BJ (cell line): Measurements from ENCODE around the gene CPA2. TPM values are rescaled to one million over a fixed set of nuclear protein-coding genes. Genes with fewer than 3 reads are reported as not detected.
"Not testable (repeated sequence)": the region's sequence is repeated elsewhere in the genome, so short reads cannot be mapped to it uniquely, and the experiment has no call there.

ENCODE experiments used
- CTCF ChIA-PET: fragments of 350-600 bp; formaldehyde crosslinking; extraction: SDS; loops from one replicate; lab custom pipeline; 2021; ENCODE audit warnings: antibody characterized with exemption, inconsistent platforms; lab: Yijun Ruan, JAX
- POLR2A ChIA-PET: fragments of 300-600 bp; sonication (Branson Sonifier 250); formaldehyde crosslinking; extraction: SDS; loops from one replicate; lab custom pipeline; 2021; ENCODE audit warnings: antibody characterized with exemption; lab: Charles Lee
- DNase-seq: peaks from one replicate; pipeline ENCODE4 v3.0.0-alpha.2; 2011; ENCODE audit warnings: low read depth
- H3K27me3 ChIP-seq: 2 replicates; pipeline ENCODE4 v1.6.0; 2011; ENCODE audit warnings: low read length; ENCODE audit not compliant: control insufficient read depth, insufficient read depth
- H3K36me3 ChIP-seq: 2 replicates; pipeline ENCODE4 v1.5.1; 2011; ENCODE audit warnings: low read length; ENCODE audit not compliant: control insufficient read depth, insufficient read depth
- H3K4me3 ChIP-seq: 2 replicates; pipeline ENCODE4 v1.5.1; 2011; ENCODE audit warnings: low read depth, mild to moderate bottlenecking, control low read depth, low read length
- CTCF ChIP-seq: IDR thresholded peaks from 2 replicates; pipeline ENCODE4 v1.5.1; 2011; ENCODE audit warnings: low read depth, mild to moderate bottlenecking, control low read depth, inconsistent platforms, low read length, moderate library complexity; ENCODE audit not compliant: insufficient read depth
- polyA plus RNA-seq: library from polyadenylated mRNA; depleted of rRNA; stranded (reverse); fragments of >200 nt; gene quantifications from 2 replicates; pipeline ENCODE4 v1.2.3, GENCODE V29; 2011

Gene CPA2
- polyA plus RNA-seq, 1 experiment: not detected

- CTCF ChIA-PET: interaction anchor here (0.7 to 0.8 kb wide), 2 partner anchors 27 to 47 kb away, joined by 3 read pairs; no protein-coding TSS in a partner anchor
- no peak overlapping the region for H3K4me3 ChIP-seq
- H3K36me3 ChIP-seq: peaks cover 6% of the 10 kb centered on the region
- DNase-seq: no peak
- no peaks in the 10 kb centered on the region for H3K27me3 ChIP-seq
- POLR2A ChIA-PET: interaction anchor here (0.6 kb wide), 1 partner anchor 43 kb away, joined by 4 read pairs; the partner anchor contains the start of gene CPA2
- no peak for TF ChIP-seq CTCF
Measured at GRCh38 chr7:130309986-130310385, 43.3 kb downstream of the CPA2 start.

- no peak for TF ChIP-seq CTCF
- no peak for DNase-seq
- peaks cover 6% of the 10 kb centered on the region for H3K36me3 ChIP-seq
- no peaks in the 10 kb centered on the region for H3K27me3 ChIP-seq
- ChIA-PET CTCF (no interaction called here), POLR2A (no interaction called here)
- H3K4me3 ChIP-seq: no peak overlapping the region
Measured at GRCh38 chr7:130314305-130314704, 47.6 kb downstream of the CPA2 start.

- CTCF ChIA-PET: interaction anchor here (0.6 kb wide), 1 partner anchor 13 kb away, joined by 3 read pairs; no protein-coding TSS in a partner anchor
- TF ChIP-seq CTCF: no peak
- no peaks in the 10 kb centered on the region for H3K27me3 ChIP-seq
- DNase-seq: no peak
- H3K4me3 ChIP-seq: no peak overlapping the region
- POLR2A ChIA-PET: no interaction called here
- no peaks in the 10 kb centered on the region; the same call in 1 of the 2 replicates for H3K36me3 ChIP-seq
Measured at GRCh38 chr7:130319541-130319940, 52.9 kb downstream of the CPA2 start.

GRCh38 chr7:130321542-130322229 is 55.0 kb downstream of the CPA2 start:
- peak; percentile 12 for DNase-seq
- H3K27me3 ChIP-seq, H3K36me3 ChIP-seq, H3K4me3 ChIP-seq, POLR2A ChIA-PET: not testable (repeated sequence)
- CTCF ChIA-PET: interaction anchor here (0.8 to 1.2 kb wide), 2 partner anchors 15 to 437 kb away, joined by 3 read pairs; no protein-coding TSS in a partner anchor

GRCh38 chr7:130322615-130323014 is 56.0 kb downstream of the CPA2 start:
- no peaks in the 10 kb centered on the region; the same call in 1 of the 2 replicates for H3K36me3 ChIP-seq
- CTCF ChIA-PET: no interaction called here
- POLR2A ChIA-PET: no interaction called here
- no peak overlapping the region for H3K4me3 ChIP-seq
- no peaks in the 10 kb centered on the region for H3K27me3 ChIP-seq
- TF ChIP-seq CTCF: no peak
- DNase-seq: no peak
